SK-N-SH (cell line): ENCODE data around the gene AK4.

ENCODE experiments used
- EP300 ChIP-seq, 2 experiments: IDR thresholded peaks; 2 replicates each; pipeline versions ENCODE4 v1.4.0 to v1.6.1; 2012; ENCODE audit warnings: borderline replicate concordance in 1 of 2, low read depth in 1 of 2, low read length in 1 of 2
- EZH2phosphoT487 ChIP-seq: fragments of 200-600 bp; sonication (generic); IDR thresholded peaks from 2 replicates; pipeline ENCODE4 v1.6.1; 2017; ENCODE audit warnings: low read depth, mixed run types, mild to moderate bottlenecking, antibody characterized with exemption, moderate library complexity, borderline replicate concordance
- FOXM1 ChIP-seq: IDR thresholded peaks from 2 replicates; pipeline ENCODE4 v1.4.0; 2012; ENCODE audit warnings: low read depth, mild to moderate bottlenecking
- NFIC ChIP-seq: IDR thresholded peaks from 2 replicates; pipeline ENCODE4 v1.4.0; 2012; ENCODE audit warnings: borderline replicate concordance
- POLR2AphosphoS5 ChIP-seq: IDR thresholded peaks from 2 replicates; pipeline ENCODE4 v1.6.1; 2012; ENCODE audit warnings: low read depth, low read length
- RAD21 ChIP-seq: IDR thresholded peaks from 2 replicates; pipeline ENCODE4 v1.6.1; 2012; ENCODE audit warnings: mild to moderate bottlenecking, low read length
- RXRA ChIP-seq: IDR thresholded peaks from 2 replicates; pipeline ENCODE4 v1.4.0; 2012; ENCODE audit warnings: low read depth, mild to moderate bottlenecking, borderline replicate concordance
- SMC3 ChIP-seq: IDR thresholded peaks from 2 replicates; pipeline ENCODE4 v1.6.1; 2012; ENCODE audit warnings: low read depth, low read length, improper control_type of control experiment
- TAF1 ChIP-seq: IDR thresholded peaks from 2 replicates; pipeline ENCODE4 v1.6.1; 2012; ENCODE audit warnings: low read depth, mild to moderate bottlenecking, low read length, moderate library complexity, borderline replicate concordance
- TCF12 ChIP-seq: IDR thresholded peaks from 2 replicates; pipeline ENCODE4 v1.4.0; 2012
- ZBTB33 ChIP-seq: IDR thresholded peaks from 2 replicates; pipeline ENCODE4 v1.4.0; 2012; ENCODE audit warnings: low read depth, borderline replicate concordance
- TF ChIP-seq, protein P1 (sequence below): IDR thresholded peaks from 2 replicates; pipeline ENCODE4 v1.4.0; 2012; ENCODE audit warnings: low read depth, borderline replicate concordance
- TF ChIP-seq, protein P2 (sequence below): fragments of 200-600 bp; sonication (generic); IDR thresholded peaks from 2 replicates; pipeline ENCODE4 v1.6.1; 2017; ENCODE audit warnings: antibody characterized with exemption, mild to moderate bottlenecking, moderate library complexity

GRCh38 chr1:65148548-65149350, 746 bp downstream of the AK4 start:
- TF ChIP-seq EZH2phosphoT487 (no peak), TAF1 (no peak), POLR2AphosphoS5 (no peak), SMC3 (no peak), ZBTB33 (no peak), RAD21 (no peak), NFIC (no peak), RXRA (no peak), TCF12 (no peak), EP300 (IDR thresholded peaks at IDR 0.05; ENCODE audit: borderline replicate concordance in 1 of 2, low read depth in 1 of 2, low read length in 1 of 2) (no peak), FOXM1 (no peak)
- TF ChIP-seq, protein P1, sequence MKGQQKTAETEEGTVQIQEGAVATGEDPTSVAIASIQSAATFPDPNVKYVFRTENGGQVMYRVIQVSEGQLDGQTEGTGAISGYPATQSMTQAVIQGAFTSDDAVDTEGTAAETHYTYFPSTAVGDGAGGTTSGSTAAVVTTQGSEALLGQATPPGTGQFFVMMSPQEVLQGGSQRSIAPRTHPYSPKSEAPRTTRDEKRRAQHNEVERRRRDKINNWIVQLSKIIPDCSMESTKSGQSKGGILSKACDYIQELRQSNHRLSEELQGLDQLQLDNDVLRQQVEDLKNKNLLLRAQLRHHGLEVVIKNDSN = no peak
- TF ChIP-seq, protein P2, sequence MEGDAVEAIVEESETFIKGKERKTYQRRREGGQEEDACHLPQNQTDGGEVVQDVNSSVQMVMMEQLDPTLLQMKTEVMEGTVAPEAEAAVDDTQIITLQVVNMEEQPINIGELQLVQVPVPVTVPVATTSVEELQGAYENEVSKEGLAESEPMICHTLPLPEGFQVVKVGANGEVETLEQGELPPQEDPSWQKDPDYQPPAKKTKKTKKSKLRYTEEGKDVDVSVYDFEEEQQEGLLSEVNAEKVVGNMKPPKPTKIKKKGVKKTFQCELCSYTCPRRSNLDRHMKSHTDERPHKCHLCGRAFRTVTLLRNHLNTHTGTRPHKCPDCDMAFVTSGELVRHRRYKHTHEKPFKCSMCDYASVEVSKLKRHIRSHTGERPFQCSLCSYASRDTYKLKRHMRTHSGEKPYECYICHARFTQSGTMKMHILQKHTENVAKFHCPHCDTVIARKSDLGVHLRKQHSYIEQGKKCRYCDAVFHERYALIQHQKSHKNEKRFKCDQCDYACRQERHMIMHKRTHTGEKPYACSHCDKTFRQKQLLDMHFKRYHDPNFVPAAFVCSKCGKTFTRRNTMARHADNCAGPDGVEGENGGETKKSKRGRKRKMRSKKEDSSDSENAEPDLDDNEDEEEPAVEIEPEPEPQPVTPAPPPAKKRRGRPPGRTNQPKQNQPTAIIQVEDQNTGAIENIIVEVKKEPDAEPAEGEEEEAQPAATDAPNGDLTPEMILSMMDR = no peak
